Neuron (in vitro differentiated cells): ENCODE data around the gene NR1D2.
"Not testable (repeated sequence)": the region's sequence is repeated elsewhere in the genome, so short reads cannot be mapped to it uniquely, and the experiment has no call there.

Source experiments
- H2AFZ ChIP-seq: one replicate; pipeline ENCODE4 v1.6.1; 2013; ENCODE audit warnings: low read depth, mild to moderate bottlenecking, inconsistent platforms, low read length, moderate library complexity
- H3K27me3 ChIP-seq: one replicate; pipeline ENCODE4 v1.6.1; 2013; ENCODE audit warnings: low read length; ENCODE audit not compliant: insufficient read depth
- H3K36me3 ChIP-seq: one replicate; pipeline ENCODE4 v1.6.1; 2013; ENCODE audit warnings: low read length; ENCODE audit not compliant: insufficient read depth
- H3K4me1 ChIP-seq: one replicate; pipeline ENCODE4 v1.6.1; 2013; ENCODE audit warnings: low read length; ENCODE audit not compliant: insufficient read depth
- H3K4me3 ChIP-seq: 2 replicates; pipeline ENCODE4 v1.5.1; 2013; ENCODE audit warnings: mild to moderate bottlenecking, low read length, moderate library complexity
- H3K9me3 ChIP-seq: one replicate; pipeline ENCODE4 v1.6.1; 2013; ENCODE audit warnings: low read length

The NR1D2 gene

DNA sequence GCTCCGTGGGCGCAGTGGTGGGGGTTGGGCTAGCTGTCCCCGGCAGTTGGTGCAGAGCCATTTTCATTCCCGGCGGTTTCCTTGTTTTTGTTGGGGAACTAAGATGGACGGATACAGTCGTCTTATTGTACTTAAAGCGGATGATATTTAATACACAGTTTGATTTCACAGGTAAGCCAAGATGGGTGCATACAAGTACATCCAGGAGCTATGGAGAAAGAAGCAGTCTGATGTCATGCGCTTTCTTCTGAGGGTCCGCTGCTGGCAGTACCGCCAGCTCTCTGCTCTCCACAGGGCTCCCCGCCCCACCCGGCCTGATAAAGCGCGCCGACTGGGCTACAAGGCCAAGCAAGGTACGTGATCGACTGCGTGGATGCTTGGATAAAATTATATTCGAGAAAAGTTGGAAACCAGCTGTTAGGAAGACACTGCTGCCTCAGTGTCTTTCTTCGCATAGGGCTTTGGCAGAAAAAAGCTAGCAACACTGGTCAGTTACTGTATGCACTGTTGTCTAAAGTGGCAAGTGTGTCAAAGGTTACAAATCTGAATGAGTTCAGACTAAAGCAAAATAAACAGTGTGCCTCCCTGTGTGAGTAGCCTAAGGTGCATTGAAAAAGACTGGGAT lies 27.3 kb upstream of the NR1D2 start:
- not testable (repeated sequence) for H3K27me3 ChIP-seq, H3K9me3 ChIP-seq, H2AFZ ChIP-seq
- Histone ChIP-seq H3K4me1 (peaks cover 30% of the 10 kb centered on the region), H3K4me3 (peak overlapping the region; percentile 86), H3K36me3 (peaks cover 28% of the 10 kb centered on the region)

DNA sequence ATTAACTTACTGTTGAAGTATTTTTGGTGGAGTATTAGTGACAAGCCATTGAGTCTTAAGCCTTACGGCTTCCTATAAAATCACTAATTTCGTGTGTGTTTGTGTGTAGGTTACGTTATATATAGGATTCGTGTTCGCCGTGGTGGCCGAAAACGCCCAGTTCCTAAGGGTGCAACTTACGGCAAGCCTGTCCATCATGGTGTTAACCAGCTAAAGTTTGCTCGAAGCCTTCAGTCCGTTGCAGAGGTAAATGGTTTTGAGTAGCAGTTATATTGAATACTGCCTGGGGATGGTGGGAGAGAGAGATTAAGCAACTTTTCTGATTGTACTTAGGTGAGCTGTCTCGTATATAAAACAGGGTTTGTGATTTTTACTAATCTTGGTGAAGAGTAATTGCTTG lies 26.8 kb upstream of the NR1D2 start:
- not testable (repeated sequence) for H3K27me3 ChIP-seq, H2AFZ ChIP-seq, H3K9me3 ChIP-seq
- peak overlapping the region; percentile 86 for H3K4me3 ChIP-seq
- peaks cover 30% of the 10 kb centered on the region for H3K4me1 ChIP-seq
- peaks cover 28% of the 10 kb centered on the region for H3K36me3 ChIP-seq

DNA sequence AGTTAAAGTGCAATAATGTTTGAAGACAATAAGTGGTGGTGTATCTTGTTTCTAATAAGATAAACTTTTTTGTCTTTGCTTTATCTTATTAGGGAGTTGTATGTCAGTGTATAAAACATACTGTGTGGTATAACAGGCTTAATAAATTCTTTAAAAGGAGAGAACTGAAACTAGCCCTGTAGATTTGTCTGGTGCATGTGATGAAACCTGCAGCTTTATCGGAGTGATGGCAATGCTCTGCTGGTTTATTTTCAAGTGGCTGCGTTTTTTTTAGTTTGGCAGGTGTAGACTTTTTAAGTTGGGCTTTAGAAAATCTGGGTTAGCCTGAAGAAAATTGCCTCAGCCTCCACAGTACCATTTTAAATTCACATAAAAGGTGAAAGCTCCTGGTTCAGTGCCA lies 25.5 kb upstream of the NR1D2 start:
- no peaks in the 10 kb centered on the region for H3K27me3 ChIP-seq
- peaks cover 28% of the 10 kb centered on the region for H3K36me3 ChIP-seq
- H2AFZ ChIP-seq: no peak overlapping the region
- no peaks in the 10 kb centered on the region for H3K9me3 ChIP-seq
- no peak overlapping the region for H3K4me3 ChIP-seq
- H3K4me1 ChIP-seq: peaks cover 25% of the 10 kb centered on the region

DNA sequence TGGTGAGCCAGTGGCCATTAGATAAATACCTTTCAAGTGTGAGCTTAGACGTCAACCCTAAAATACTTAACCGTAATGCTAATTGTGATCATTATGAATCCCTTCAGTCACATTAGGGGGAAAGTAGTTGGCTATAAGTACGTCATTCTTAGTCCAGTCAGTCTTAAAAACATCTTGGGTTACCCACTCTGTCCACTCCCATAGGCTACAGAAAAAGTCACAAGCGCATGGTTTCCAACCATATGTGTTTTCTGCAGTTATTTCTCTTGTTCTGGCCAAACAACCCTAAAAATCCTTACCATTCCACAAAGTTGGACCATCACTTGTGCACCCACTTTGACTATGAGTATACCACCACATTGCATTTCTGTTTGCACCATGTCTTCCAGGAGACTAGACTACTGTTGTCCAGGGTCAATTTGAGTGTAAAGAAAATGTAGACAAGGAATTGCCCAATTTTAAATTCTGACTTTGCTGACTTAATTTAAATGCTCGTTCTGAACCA lies 24.9 kb upstream of the NR1D2 start:
- Histone ChIP-seq H3K4me1 (peaks cover 19% of the 10 kb centered on the region), H3K9me3 (no peaks in the 10 kb centered on the region), H3K36me3 (peaks cover 28% of the 10 kb centered on the region), H3K27me3 (no peaks in the 10 kb centered on the region), H3K4me3 (no peak overlapping the region), H2AFZ (no peak overlapping the region)

DNA sequence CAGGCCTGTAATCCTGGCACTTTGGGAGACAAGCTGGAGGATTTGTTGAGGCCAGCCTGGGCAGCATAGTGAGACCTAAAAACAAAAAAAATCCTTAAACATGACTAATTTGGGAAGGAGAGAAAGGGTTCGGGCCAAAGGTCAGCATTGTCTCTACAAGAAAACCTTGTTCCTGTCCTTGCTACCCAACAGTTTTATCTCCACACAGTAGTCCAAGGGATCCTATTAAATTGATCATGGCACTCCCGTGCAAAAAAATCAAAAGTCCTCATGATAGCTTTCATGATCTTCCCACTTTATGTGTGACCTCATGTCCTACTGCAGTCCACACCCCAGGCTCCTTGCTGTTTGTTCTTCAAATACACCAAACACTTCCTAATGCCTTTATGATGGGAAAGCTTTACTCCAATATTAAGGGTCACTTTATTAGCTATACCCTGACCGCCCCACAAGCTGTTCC lies 24.0 kb upstream of the NR1D2 start:
- Histone ChIP-seq H3K36me3 (peaks cover 28% of the 10 kb centered on the region), H3K4me1 (peaks cover 11% of the 10 kb centered on the region), H3K27me3 (no peaks in the 10 kb centered on the region), H3K9me3 (no peaks in the 10 kb centered on the region), H3K4me3 (no peak overlapping the region), H2AFZ (no peak overlapping the region)

DNA sequence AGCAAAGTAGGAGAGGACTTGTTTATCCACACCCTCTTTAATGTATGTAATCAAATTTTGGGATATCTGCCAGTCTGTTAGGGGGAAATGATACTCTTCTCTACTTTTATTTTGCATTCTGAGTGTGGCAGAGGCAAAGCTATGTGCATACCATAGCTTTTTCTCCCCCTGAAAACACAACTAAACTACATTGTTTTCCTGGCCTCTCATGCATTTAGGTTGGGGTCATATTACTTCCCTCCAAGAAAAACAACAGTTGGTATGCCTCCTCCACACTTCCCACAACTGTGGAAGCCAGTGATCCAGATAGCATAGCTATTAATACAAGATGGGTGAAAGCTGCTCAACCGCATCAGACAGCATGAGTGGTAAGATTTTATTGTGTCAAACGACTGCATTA lies 21.3 kb upstream of the NR1D2 start:
- no peaks in the 10 kb centered on the region for H3K9me3 ChIP-seq
- H2AFZ ChIP-seq: no peak overlapping the region
- peaks cover 18% of the 10 kb centered on the region for H3K36me3 ChIP-seq
- H3K4me3 ChIP-seq: no peak overlapping the region
- no peaks in the 10 kb centered on the region for H3K27me3 ChIP-seq
- H3K4me1 ChIP-seq: peaks cover 2% of the 10 kb centered on the region

DNA sequence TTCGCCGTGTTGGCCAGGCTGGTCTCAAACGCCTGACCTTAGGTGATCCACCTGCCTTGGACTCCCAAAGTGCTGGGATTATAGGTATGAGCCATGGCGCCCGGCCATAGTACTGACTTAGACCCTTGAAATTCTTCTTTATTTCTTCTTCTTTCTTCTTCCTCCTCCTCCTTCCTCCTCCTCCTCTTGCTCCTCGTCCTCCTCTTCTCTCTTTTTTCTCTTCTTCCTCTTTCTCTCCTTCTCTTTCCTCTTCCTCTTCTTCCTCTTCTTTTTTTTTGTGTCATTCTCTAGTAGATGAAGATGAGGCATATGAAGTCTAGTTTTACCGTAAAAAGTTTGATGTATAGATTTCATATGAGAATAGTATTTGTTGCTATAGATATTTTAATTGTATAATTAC lies 18.8 kb upstream of the NR1D2 start:
- H3K36me3 ChIP-seq: no peaks in the 10 kb centered on the region

DNA sequence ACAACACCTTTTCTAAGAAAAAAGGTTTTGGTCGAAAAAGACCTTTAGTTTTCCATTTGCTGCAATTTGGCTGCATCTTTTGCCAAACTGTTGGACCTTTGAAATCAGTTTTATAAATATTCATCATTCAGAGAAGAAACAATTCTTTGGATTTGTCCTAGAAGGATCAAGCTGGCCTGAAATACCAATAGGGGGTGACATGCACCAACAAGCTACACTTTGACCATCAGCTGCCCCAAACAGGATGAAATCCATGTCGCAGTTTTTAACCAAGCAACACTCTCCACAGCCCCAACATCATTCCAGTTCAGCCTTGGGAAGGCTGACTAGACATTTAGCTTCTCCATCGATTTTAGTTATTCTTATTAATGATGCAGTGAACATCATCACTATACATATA lies 18.4 kb upstream of the NR1D2 start:
- H3K4me1 ChIP-seq: no peaks in the 10 kb centered on the region
- H3K9me3 ChIP-seq: no peaks in the 10 kb centered on the region
- H3K27me3 ChIP-seq: no peaks in the 10 kb centered on the region
- H2AFZ ChIP-seq: no peak overlapping the region
- H3K4me3 ChIP-seq: no peak overlapping the region
- no peaks in the 10 kb centered on the region for H3K36me3 ChIP-seq

More for the DNA sequence above, 18.8 kb upstream of the NR1D2 start:
- no peak overlapping the region for H2AFZ ChIP-seq
- no peaks in the 10 kb centered on the region for H3K4me1 ChIP-seq
- no peaks in the 10 kb centered on the region for H3K9me3 ChIP-seq
- H3K27me3 ChIP-seq: no peaks in the 10 kb centered on the region
- H3K4me3 ChIP-seq: no peak overlapping the region

DNA sequence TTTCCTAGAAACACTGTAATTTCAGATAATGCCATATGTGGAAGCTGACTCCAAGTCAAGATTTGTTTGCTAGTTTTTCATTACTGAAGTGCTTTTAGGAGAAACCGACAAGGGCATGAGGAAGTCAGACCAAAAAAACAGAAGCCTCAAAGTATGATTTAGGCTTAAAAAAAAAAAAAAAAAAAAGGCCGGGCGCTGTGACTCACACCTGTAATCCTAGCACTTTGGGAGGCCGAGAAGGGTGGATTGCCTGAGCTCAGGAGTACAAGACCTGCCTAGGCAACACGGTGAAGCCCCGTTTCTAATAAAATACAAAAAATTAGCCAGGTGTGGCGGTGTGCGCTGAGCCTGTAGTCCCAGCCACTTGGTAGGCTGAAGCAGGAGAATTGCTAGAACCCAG lies 16.6 kb upstream of the NR1D2 start:
- Histone ChIP-seq H3K4me1 (peaks cover 1% of the 10 kb centered on the region), H3K36me3 (no peaks in the 10 kb centered on the region), H3K4me3 (no peak overlapping the region), H2AFZ (no peak overlapping the region), H3K27me3 (no peaks in the 10 kb centered on the region), H3K9me3 (no peaks in the 10 kb centered on the region)

DNA sequence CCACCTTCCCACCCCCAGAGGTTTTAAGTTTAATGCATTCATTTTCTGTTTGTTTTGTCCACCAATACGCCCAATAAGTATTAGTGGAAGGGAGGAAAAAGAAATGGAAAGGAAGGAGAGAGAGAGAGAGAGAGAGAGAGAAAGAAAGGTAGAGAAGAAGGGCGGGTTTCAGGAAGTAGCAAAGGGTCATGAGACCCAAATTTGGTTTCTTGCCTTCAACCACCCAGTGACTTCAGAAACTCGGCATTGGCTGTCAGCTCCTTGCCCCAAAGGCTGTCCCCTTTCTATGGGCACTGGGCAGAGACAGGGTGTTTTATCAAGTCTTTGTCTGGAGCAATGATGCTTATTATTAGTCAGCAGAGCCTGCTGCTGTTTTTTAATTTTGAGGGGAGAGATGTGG lies 13.5 kb upstream of the NR1D2 start:
- Histone ChIP-seq H3K4me1 (peaks cover 16% of the 10 kb centered on the region), H2AFZ (no peak overlapping the region), H3K9me3 (no peaks in the 10 kb centered on the region), H3K36me3 (no peaks in the 10 kb centered on the region), H3K27me3 (no peaks in the 10 kb centered on the region), H3K4me3 (no peak overlapping the region)

DNA sequence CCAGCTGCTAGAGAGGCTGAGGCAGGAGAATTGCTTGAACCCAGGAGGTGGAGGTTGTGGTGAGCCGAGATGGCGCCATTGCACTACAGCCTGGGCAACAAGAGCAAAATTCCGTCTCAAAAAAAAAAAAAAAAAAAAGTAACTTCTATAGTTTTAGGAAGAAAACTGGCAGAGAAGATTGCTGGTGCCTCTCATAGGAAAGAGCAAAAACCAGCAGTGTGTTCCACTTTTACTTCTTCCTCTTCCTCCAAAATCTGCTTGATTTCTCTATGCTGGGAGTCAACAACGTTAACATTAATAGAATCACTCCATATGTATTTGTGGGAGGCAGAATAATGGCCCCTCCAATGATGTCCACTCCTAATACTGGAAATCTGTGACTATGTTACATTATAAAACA lies 12.5 kb upstream of the NR1D2 start:
- H3K9me3 ChIP-seq: no peaks in the 10 kb centered on the region
- H3K4me1 ChIP-seq: peaks cover 20% of the 10 kb centered on the region
- no peaks in the 10 kb centered on the region for H3K36me3 ChIP-seq
- no peaks in the 10 kb centered on the region for H3K27me3 ChIP-seq
- no peak overlapping the region for H3K4me3 ChIP-seq
- H2AFZ ChIP-seq: no peak overlapping the region

DNA sequence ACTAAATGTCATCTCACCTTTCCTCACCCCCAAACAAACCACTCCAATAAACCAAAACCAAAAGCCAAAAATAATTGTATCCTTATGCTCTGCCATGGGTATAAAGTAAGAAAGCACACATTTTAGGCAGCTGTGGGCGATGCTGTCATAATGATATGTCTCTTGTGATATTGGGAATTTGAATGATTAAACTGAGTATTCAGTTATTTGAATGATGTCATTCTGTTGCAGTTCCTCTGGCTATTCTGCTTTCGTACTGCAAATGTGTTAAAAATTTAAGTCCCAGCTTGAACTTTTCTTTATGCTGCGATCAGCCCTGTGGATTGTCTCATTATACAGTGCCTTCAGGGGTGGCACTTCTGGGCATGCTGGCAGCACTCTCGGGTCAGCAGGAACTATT lies 10.8 kb upstream of the NR1D2 start:
- Histone ChIP-seq H3K36me3 (no peaks in the 10 kb centered on the region), H2AFZ (no peak overlapping the region), H3K4me3 (no peak overlapping the region), H3K27me3 (no peaks in the 10 kb centered on the region), H3K9me3 (no peaks in the 10 kb centered on the region), H3K4me1 (peaks cover 20% of the 10 kb centered on the region)

DNA sequence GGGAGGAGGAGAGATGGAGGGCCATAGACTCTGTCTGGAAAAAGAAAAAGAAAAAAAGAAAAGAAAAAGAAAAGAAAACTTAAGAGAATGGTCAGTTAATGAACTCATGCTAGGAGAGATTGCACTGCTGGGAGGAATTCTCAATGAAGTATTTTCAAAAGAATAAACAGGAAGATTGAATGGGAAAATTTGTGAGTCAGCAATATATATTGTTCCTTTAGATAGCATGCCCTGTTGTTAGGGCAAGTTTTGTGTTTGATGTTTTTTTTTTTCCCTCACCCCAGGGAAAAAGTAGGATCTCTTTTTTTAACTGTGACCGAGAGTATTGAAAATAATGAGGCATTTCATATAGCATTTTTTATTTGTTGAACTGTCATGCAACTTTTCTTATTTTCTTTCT lies 7.8 kb upstream of the NR1D2 start:
- Histone ChIP-seq H3K36me3 (no peaks in the 10 kb centered on the region), H3K4me1 (peaks cover 20% of the 10 kb centered on the region), H3K27me3 (no peaks in the 10 kb centered on the region), H3K4me3 (no peak overlapping the region), H2AFZ (no peak overlapping the region), H3K9me3 (no peaks in the 10 kb centered on the region)

DNA sequence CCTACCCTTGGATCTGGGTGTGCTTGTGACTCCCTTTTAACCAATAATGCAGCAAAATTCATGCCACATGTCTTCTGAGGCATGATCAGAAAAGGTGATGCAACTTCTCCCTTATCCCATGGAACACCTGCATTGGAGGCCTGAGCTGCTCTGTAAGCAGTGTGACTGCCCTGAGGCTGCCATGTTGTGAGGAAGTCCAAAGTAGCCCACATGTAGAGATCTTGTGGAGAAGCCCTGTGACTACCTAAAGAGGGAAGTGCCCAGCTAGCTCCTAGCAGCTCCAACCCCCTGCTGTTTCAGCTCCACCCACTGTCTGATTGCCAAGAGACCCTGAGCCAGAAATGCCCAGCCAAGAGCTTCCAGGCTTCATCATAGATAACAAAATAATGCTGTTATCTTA lies 6.4 kb upstream of the NR1D2 start:
- Histone ChIP-seq H3K9me3 (no peaks in the 10 kb centered on the region), H3K4me3 (no peak overlapping the region), H2AFZ (no peak overlapping the region), H3K27me3 (no peaks in the 10 kb centered on the region), H3K4me1 (peaks cover 17% of the 10 kb centered on the region), H3K36me3 (no peaks in the 10 kb centered on the region)
